HG02943 (cell line): Measurements from ENCODE around the gene DGCR6.
A peak's percentile ranks its signal among the peaks of the same experiment; 100 is the strongest.
"Not testable (repeated sequence)": the region's sequence is repeated elsewhere in the genome, so short reads cannot be mapped to it uniquely, and the experiment has no call there.

ENCODE experiments used
- ATAC-seq: cut with Tn5 transposase; IDR thresholded peaks from one replicate; pipeline ENCODE4 v1.9.1; 2021; ENCODE audit warnings: mild to moderate bottlenecking, low read depth, moderate library complexity; ENCODE audit not compliant: unreplicated experiment

The DGCR6 gene

GRCh38 chr22:18905540-18906409 is at the start of gene DGCR6:
TSS of gene DGCR6 (plus strand) at chr22:18906320. CDS start at chr22:18906375, 55 bp downstream.
- peak; percentile 86 for ATAC-seq

- not testable (repeated sequence) for ATAC-seq
These were observed 46.8 kb upstream of the DGCR6 start for GRCh38 chr22:18859314-18859713.

- not testable (repeated sequence) for ATAC-seq
These were observed 24.9 kb upstream of the DGCR6 start for GRCh38 chr22:18881260-18881659.

GRCh38 chr22:18884465-18884864 is 21.7 kb upstream of the DGCR6 start:
- not testable (repeated sequence) for ATAC-seq

GRCh38 chr22:18888115-18888514 is 18.0 kb upstream of the DGCR6 start:
- no peak for ATAC-seq

- ATAC-seq: not testable (repeated sequence)
These were observed 15.5 kb upstream of the DGCR6 start for GRCh38 chr22:18890510-18891192.

GRCh38 chr22:18893775-18894174 is 12.3 kb upstream of the DGCR6 start:
- ATAC-seq: not testable (repeated sequence)

- not testable (repeated sequence) for ATAC-seq
These were observed 10.0 kb upstream of the DGCR6 start for GRCh38 chr22:18896037-18896657.

- not testable (repeated sequence) for ATAC-seq
These were observed 258 bp downstream of the DGCR6 start for GRCh38 chr22:18906410-18906745.

- no peak for ATAC-seq
These were observed 776 bp downstream of the DGCR6 start for GRCh38 chr22:18906896-18907295.

- no peak for ATAC-seq
These were observed 3.4 kb downstream of the DGCR6 start for GRCh38 chr22:18909556-18909955.

GRCh38 chr22:18911535-18911934 is 5.4 kb downstream of the DGCR6 start:
- not testable (repeated sequence) for ATAC-seq

- ATAC-seq: not testable (repeated sequence)
These were observed 6.3 kb downstream of the DGCR6 start for GRCh38 chr22:18912264-18912946.

- ATAC-seq: not testable (repeated sequence)
These were observed 8.4 kb downstream of the DGCR6 start for GRCh38 chr22:18914558-18914957.

GRCh38 chr22:18915550-18915949 is 9.4 kb downstream of the DGCR6 start:
- not testable (repeated sequence) for ATAC-seq

- not testable (repeated sequence) for ATAC-seq
These were observed 11.7 kb downstream of the DGCR6 start for GRCh38 chr22:18917818-18918217.

- not testable (repeated sequence) for ATAC-seq
These were observed 14.3 kb downstream of the DGCR6 start for GRCh38 chr22:18920257-18920902.

- no peak for ATAC-seq
These were observed 19.4 kb downstream of the DGCR6 start for GRCh38 chr22:18925368-18926064.

- no peak for ATAC-seq
These were observed 20.9 kb downstream of the DGCR6 start for GRCh38 chr22:18927020-18927419.
